Neural progenitor cell (in vitro differentiated cells): ENCODE measurements around the gene COQ10A. TPM values are rescaled to one million over a fixed set of nuclear protein-coding genes. Genes with fewer than 3 reads are reported as not detected.

Experiments
- DNase-seq: peaks from one replicate; pipeline ENCODE4 v3.0.0-alpha.2; 2016; ENCODE audit warnings: low spot score
- H2AFZ ChIP-seq: fragments of 200-600 bp; sonication (generic); replicated peaks from 2 replicates; pipeline ENCODE4 v1.6.1; 2016; ENCODE audit warnings: antibody characterized with exemption
- H3F3A ChIP-seq: fragments of 200-600 bp; sonication (generic); 2 replicates; pipeline ENCODE4 v1.6.1; 2016; ENCODE audit warnings: antibody characterized with exemption, low read depth
- H3K27ac ChIP-seq: fragments of 200-600 bp; sonication (generic); 2 replicates; pipeline ENCODE4 v1.5.1; 2016; ENCODE audit warnings: mild to moderate bottlenecking
- H3K27me3 ChIP-seq: fragments of 200-600 bp; sonication (generic); 2 replicates; pipeline ENCODE4 v1.6.1; 2016; ENCODE audit warnings: mild to moderate bottlenecking, moderate library complexity
- H3K36me3 ChIP-seq: fragments of 200-600 bp; sonication (generic); 2 replicates; pipeline ENCODE4 v1.5.1; 2016
- H3K4me1 ChIP-seq: fragments of 200-600 bp; sonication (generic); 2 replicates; pipeline ENCODE4 v1.6.1; 2016; ENCODE audit warnings: mixed run types
- H3K4me2 ChIP-seq: fragments of 200-600 bp; sonication (generic); 2 replicates; pipeline ENCODE4 v1.6.1; 2016
- H3K4me3 ChIP-seq: fragments of 200-600 bp; sonication (generic); 2 replicates; pipeline ENCODE4 v1.5.1; 2016
- H3K79me2 ChIP-seq: fragments of 200-600 bp; sonication (generic); 2 replicates; pipeline ENCODE4 v1.6.1; 2016; ENCODE audit warnings: low read depth
- H3K9ac ChIP-seq: fragments of 200-600 bp; sonication (generic); 2 replicates; pipeline ENCODE4 v1.6.1; 2016
- H3K9me3 ChIP-seq: fragments of 200-600 bp; sonication (generic); 2 replicates; pipeline ENCODE4 v1.5.1; 2016; ENCODE audit warnings: low read depth
- H4K20me1 ChIP-seq: fragments of 200-600 bp; sonication (generic); 2 replicates; pipeline ENCODE4 v1.6.1; 2016; ENCODE audit warnings: low read depth
- H3K27ac Mint-ChIP-seq: 3 replicates; pipeline ENCODE4 v1.8.0; 2021; ENCODE audit warnings: mixed read lengths
- H3K27me3 Mint-ChIP-seq: 2 replicates; pipeline ENCODE4 v1.8.0; 2022; ENCODE audit warnings: low read depth, mild to moderate bottlenecking, inconsistent platforms, moderate library complexity, mixed read lengths; ENCODE audit not compliant: insufficient read depth
- H3K36me3 Mint-ChIP-seq: 3 replicates; pipeline ENCODE4 v1.8.0; 2021; ENCODE audit warnings: mixed read lengths
- H3K4me1 Mint-ChIP-seq: 3 replicates; pipeline ENCODE4 v1.8.0; 2021; ENCODE audit warnings: mixed read lengths
- H3K4me3 Mint-ChIP-seq: 3 replicates; pipeline ENCODE4 v1.8.0; 2021; ENCODE audit warnings: mild to moderate bottlenecking, moderate library complexity, mixed read lengths
- H3K9me3 Mint-ChIP-seq: 3 replicates; pipeline ENCODE4 v1.8.0; 2020; ENCODE audit warnings: mixed read lengths
- EZH2 ChIP-seq: fragments of 200-600 bp; sonication (generic); IDR thresholded peaks from 2 replicates; pipeline ENCODE4 v1.6.1; 2017; ENCODE audit warnings: antibody characterized with exemption, mild to moderate bottlenecking, moderate library complexity
- EZH2phosphoT487 ChIP-seq: fragments of 200-600 bp; sonication (generic); IDR thresholded peaks from 2 replicates; pipeline ENCODE4 v1.6.1; 2017; ENCODE audit warnings: antibody characterized with exemption
- total RNA-seq: library from RNA; depleted of rRNA; stranded (reverse); fragments of >200 nt; gene quantifications from 2 replicates; pipeline ENCODE4 v1.2.3, GENCODE V29; 2015; ENCODE audit warnings: low replicate concordance
- TF ChIP-seq, protein P1 (sequence below): fragments of 200-600 bp; sonication (generic); IDR thresholded peaks from 2 replicates; pipeline ENCODE4 v1.5.1; 2017; ENCODE audit warnings: antibody characterized with exemption, mild to moderate bottlenecking

COQ10A gene
- total RNA-seq, 1 donor from 2014 or later = 41.8 TPM

GRCh38 chr12:56307221-56307965 is 40.7 kb downstream of the COQ10A start:
- H3K27ac Mint-ChIP-seq = no peak overlapping the region
- no peak for TF ChIP-seq EZH2
- TF ChIP-seq EZH2phosphoT487 = no peak
- TF ChIP-seq, protein P1, sequence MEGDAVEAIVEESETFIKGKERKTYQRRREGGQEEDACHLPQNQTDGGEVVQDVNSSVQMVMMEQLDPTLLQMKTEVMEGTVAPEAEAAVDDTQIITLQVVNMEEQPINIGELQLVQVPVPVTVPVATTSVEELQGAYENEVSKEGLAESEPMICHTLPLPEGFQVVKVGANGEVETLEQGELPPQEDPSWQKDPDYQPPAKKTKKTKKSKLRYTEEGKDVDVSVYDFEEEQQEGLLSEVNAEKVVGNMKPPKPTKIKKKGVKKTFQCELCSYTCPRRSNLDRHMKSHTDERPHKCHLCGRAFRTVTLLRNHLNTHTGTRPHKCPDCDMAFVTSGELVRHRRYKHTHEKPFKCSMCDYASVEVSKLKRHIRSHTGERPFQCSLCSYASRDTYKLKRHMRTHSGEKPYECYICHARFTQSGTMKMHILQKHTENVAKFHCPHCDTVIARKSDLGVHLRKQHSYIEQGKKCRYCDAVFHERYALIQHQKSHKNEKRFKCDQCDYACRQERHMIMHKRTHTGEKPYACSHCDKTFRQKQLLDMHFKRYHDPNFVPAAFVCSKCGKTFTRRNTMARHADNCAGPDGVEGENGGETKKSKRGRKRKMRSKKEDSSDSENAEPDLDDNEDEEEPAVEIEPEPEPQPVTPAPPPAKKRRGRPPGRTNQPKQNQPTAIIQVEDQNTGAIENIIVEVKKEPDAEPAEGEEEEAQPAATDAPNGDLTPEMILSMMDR = no peak
- H3K4me3 ChIP-seq = no peak overlapping the region
- H3F3A ChIP-seq = peaks cover 25% of the 10 kb centered on the region
- no peak overlapping the region for H3K4me2 ChIP-seq
- no peak overlapping the region for H2AFZ ChIP-seq
- H3K27me3 Mint-ChIP-seq = no peaks in the 10 kb centered on the region
- H3K9me3 Mint-ChIP-seq = no peaks in the 10 kb centered on the region
- no peaks in the 10 kb centered on the region for H3K27me3 ChIP-seq
- H3K4me1 Mint-ChIP-seq = no peaks in the 10 kb centered on the region
- no peaks in the 10 kb centered on the region for H3K9me3 ChIP-seq
- H3K79me2 ChIP-seq = no peaks in the 10 kb centered on the region
- H3K4me1 ChIP-seq = no peaks in the 10 kb centered on the region
- no peak for DNase-seq
- no peaks in the 10 kb centered on the region for H4K20me1 ChIP-seq
- peaks cover 12% of the 10 kb centered on the region for H3K36me3 Mint-ChIP-seq
- peaks cover 6% of the 10 kb centered on the region for H3K36me3 ChIP-seq
- H3K27ac ChIP-seq = no peak overlapping the region
- no peak overlapping the region for H3K4me3 Mint-ChIP-seq
- H3K9ac ChIP-seq = no peak overlapping the region

GRCh38 chr12:56308714-56309113 is 42.0 kb downstream of the COQ10A start:
- Histone ChIP-seq H4K20me1 (no peaks in the 10 kb centered on the region), H3K9me3 (no peaks in the 10 kb centered on the region), H3K27ac (no peak overlapping the region), H3K4me2 (no peak overlapping the region), H3K36me3 (peaks cover 6% of the 10 kb centered on the region), H3K79me2 (peaks cover 5% of the 10 kb centered on the region), H3K4me3 (no peak overlapping the region), H3F3A (peaks cover 14% of the 10 kb centered on the region), H2AFZ (no peak overlapping the region), H3K27me3 (no peaks in the 10 kb centered on the region), H3K4me1 (no peaks in the 10 kb centered on the region), H3K9ac (no peak overlapping the region)
- Mint-ChIP-seq H3K27me3 (no peaks in the 10 kb centered on the region), H3K36me3 (peaks cover 12% of the 10 kb centered on the region), H3K9me3 (no peaks in the 10 kb centered on the region), H3K27ac (no peak overlapping the region), H3K4me1 (no peaks in the 10 kb centered on the region), H3K4me3 (no peak overlapping the region)
- TF ChIP-seq EZH2phosphoT487 (no peak), EZH2 (no peak)
- TF ChIP-seq, protein P1 = no peak
- no peak for DNase-seq

- TF ChIP-seq, protein P1 = no peak
- TF ChIP-seq EZH2 = no peak
- no peak for TF ChIP-seq EZH2phosphoT487
- Histone ChIP-seq H2AFZ (no peak overlapping the region), H3K9me3 (no peaks in the 10 kb centered on the region), H3K4me1 (peaks cover 8% of the 10 kb centered on the region), H3K4me2 (no peak overlapping the region), H3K27ac (peak overlapping the region; percentile 11), H3F3A (peaks cover 4% of the 10 kb centered on the region), H3K36me3 (peaks cover 6% of the 10 kb centered on the region), H3K9ac (no peak overlapping the region), H3K4me3 (no peak overlapping the region), H4K20me1 (no peaks in the 10 kb centered on the region), H3K27me3 (no peaks in the 10 kb centered on the region), H3K79me2 (peaks cover 24% of the 10 kb centered on the region)
- no peak for DNase-seq
- H3K27me3 Mint-ChIP-seq = no peaks in the 10 kb centered on the region
- no peak overlapping the region for H3K4me3 Mint-ChIP-seq
- H3K27ac Mint-ChIP-seq = no peak overlapping the region
- H3K4me1 Mint-ChIP-seq = peaks cover 9% of the 10 kb centered on the region
- no peaks in the 10 kb centered on the region for H3K9me3 Mint-ChIP-seq
- peaks cover 12% of the 10 kb centered on the region for H3K36me3 Mint-ChIP-seq
Measured at GRCh38 chr12:56311003-56311402, 44.3 kb downstream of the COQ10A start.
